HG03342 (cell line): ENCODE measurements around the gene FMOD.
A peak's percentile ranks its signal among the peaks of the same experiment; 100 is the strongest.
"Not testable (repeated sequence)": the region's sequence is repeated elsewhere in the genome, so short reads cannot be mapped to it uniquely, and the experiment has no call there.

ENCODE experiments used
- ATAC-seq: cut with Tn5 transposase; IDR thresholded peaks from one replicate; pipeline ENCODE4 v1.9.1; 2021; ENCODE audit warnings: mild to moderate bottlenecking, moderate library complexity; ENCODE audit not compliant: unreplicated experiment

The FMOD gene

GRCh38 chr1:203306965-203307541 lies 43.9 kb downstream of the FMOD start:
- no peak for ATAC-seq

DNA sequence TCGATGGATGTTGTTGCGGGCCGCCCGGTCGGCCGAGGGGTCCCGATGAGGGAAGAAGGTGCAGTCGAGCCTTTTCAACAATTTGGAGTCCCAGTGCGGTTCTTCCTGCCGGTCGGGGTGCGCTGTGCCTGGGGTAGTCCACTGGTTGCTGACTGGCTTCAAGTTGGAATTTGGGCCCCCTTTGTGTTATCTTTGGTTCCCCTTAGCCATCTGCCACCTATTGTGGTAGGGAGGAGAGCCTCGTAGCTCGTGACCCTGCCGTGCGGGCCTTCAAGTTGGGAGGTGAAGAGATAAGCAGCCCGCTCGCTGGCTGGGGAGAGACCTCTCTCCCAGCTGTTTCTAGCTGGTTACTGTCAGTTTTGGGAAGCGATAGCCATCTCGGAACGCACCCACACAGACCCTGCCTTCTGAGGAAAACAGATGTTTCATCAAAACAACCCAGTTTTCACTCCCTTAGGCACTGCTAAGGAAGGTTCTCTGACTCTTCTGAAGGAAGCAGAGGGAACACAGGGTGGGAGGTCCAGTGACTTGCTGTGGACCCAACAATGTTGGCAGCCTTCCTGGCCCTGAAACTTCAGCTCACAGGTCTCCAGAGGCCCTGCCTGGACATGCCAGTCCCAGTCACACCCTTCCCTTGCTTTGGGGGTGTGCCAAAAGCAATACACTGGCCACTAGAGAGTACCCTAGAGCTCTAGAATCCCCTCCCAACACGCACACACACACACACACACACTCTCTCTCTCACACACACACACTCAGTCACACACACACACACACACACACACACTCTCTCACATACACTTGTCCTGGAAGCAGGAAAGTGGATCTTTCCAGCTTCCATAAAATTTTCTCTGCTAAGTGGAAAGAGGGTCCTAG lies 44.6 kb downstream of the FMOD start:
- ATAC-seq, result no peak

DNA sequence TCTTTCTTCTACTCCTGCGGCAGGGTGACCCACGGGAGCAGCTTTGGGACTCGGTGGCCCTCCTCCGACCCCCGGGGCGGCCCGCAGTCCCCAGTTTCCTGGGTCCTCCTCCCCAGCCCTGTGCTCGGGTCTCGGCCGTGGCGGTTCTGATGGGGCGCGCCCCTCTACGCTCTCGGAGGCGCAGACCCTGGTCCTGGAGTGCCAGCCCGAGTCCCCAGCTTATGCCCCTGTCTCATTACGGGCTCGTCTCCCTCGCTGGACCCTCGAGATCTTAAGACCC lies 45.2 kb downstream of the FMOD start:
- ATAC-seq, result peak; percentile 1

- ATAC-seq, result peak; percentile 67
Measured at GRCh38 chr1:203304919-203305808, 45.8 kb downstream of the FMOD start, which contains the start of gene BTG2. Gene BTG2 (plus strand): TSS chr1:203305519. CDS start chr1:203305607, 88 bp downstream.

DNA sequence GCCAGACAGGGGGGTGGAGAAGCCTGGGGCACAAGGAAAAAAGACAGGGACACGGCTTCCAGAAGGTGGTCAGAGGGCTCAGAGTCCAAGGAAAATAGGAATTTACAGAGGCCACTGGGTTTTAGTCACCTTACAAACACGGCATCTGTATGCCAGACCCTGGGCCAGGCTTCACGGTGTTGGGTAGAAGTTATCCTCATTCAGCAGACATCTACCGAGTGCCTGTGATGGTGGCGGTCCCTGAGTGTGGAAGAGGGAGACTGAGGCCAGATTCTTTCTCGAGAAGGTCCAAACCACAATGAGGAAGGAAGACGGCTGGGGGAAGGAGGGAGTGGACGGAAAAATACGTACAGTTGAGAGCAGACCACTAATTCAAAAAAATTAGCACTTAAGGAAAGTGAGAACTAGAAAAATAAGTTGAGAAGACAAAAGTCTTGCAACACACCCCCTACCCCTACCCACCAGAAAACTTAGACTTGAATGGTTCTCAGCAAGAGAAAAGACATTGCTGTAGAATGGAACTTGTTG lies 46.5 kb downstream of the FMOD start:
- ATAC-seq, result no peak

GRCh38 chr1:203302894-203303293 lies 48.0 kb downstream of the FMOD start:
- ATAC-seq, result no peak

DNA sequence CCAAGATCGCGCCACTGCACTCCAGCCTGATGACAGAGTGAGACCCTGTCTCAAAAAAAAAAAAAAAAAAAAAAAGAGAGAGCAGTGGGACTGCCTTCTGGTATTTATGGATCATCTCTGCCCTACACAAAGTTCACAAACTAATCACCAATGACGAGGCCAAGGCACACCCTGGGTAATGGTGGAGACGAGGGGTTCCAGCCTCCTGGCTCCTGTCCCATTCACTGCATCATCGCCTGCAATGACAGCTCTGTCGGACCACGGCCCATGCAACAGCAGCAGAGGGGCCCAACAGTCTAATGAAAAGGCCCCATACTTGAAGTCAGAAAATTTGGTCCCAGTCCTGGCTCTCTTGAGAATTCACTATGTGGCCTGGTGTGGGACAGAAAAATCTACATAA lies 48.5 kb downstream of the FMOD start:
- no peak for ATAC-seq

GRCh38 chr1:203301331-203301668 lies 49.6 kb downstream of the FMOD start:
- ATAC-seq, result no peak

DNA sequence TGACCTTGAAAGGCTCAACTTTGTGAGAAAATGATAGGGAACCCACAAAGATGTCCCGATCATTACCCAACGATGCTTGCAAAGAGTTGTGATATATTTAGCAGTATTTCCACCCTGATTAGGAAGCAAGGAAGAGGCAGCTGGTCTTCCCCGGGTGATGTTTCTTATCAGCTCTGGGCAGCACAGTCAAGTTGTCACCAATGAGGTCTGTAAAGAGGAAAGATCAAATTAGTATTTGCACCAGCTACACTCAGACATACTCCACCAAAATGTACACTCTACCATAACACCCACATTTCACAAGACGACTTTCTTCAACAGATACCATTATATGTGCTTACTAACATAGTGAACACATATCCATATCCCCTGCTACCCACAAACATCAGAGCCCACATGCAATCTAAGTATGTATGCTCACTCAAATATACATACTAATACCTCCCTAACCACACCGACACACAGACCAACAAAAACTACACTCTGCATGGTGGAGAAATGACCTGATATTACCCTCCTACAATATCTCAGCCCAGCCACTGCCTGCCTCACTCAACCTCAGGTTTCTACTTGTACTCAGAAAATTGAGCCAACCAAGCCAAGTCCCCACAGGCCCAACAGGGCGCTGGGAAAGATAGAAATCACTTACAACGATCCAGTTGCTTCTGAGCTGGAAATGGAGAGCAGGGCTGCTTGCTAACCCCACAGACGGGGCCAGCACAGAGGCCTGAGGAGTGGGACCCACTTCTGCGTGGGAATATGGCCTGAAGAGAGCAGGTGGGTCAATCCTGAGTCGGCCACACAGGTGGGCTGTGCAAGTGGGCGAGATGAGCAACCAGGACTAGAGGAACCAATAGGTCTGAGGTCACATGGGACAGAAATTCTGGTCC lies 50.2 kb downstream of the FMOD start:
- ATAC-seq, result no peak

- not testable (repeated sequence) for ATAC-seq
Measured at GRCh38 chr1:203299719-203300429, 51.0 kb downstream of the FMOD start.

GRCh38 chr1:203299169-203299568 lies 51.8 kb downstream of the FMOD start:
- peak; percentile 53 for ATAC-seq

- no peak for ATAC-seq
Measured at GRCh38 chr1:203296460-203297073, 54.4 kb downstream of the FMOD start.

GRCh38 chr1:203295796-203296195 lies 55.1 kb downstream of the FMOD start:
- ATAC-seq, result no peak

DNA sequence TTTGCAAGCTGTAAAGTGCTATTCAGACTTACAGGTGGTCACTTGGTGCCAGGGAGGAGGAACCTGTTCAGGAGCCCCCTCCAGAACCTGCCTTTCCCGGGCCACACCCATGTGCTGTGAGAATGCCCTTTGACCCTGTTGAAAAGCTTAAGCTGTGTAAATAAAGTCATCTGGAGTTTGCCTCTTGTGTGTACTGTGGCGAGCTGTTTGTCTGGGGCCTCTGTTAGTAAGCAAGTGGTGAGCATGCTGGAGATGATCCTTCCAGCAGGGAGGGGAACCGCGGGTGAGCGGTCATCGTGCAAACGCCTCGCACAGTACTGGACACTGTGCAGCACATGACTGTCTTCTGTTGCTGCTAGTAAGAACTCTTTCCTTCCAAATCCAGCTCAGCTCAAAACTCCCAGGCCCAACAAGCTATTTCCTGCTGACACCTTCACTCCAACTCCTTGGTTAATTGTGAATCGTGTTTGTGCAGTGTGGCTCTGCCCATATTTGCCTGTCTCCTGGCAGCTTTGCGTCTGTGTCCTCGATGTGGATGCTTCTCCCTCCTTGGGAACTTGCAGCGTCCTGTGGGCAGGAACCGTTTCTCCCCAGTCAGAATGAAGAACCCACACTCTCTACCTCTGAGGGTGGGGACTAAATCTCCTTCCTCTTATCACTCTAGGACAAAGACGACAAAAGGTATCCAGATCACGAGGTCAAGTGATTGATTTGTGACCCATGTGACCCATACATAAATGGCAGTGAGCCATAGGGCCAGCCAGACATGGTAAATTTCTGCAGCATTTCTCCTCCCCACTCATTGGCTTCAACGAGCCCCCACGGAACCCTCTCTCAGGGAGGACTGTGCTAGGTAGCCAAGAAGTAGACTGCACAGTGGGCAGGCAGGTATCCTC lies 59.5 kb downstream of the FMOD start:
- no peak for ATAC-seq
